ENCODE data around the gene PTPRK.
"Not testable (repeated sequence)": the region's sequence is repeated elsewhere in the genome, so short reads cannot be mapped to it uniquely, and the experiment has no call there.

Gene PTPRK

DNA sequence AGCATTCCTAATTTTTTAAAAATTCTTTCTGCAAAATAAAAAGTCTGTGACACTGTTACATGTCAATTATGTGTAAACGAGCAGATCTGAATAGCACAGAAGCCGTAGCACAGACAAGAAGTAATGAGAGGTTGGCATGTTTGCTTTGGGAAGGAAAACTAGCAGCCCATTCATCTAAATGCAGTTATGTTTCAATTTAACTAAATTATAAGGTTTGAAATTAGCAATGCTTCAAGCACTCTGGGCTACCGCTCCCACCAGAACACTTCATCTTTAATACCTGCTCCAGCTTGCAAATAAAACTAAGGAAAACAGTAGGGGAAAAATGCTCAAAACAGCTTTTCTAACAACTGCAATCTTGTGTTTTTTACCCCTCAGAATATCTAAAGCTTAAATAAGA lies 73.9 kb downstream of the PTPRK start:
- Histone ChIP-seq H3K36me3 (ENCODE audit: control insufficient read depth, insufficient read depth, low read length) (no peaks in the 10 kb centered on the region), H4K8ac (ENCODE audit: low read depth, low read length) (no peak overlapping the region), H3K27ac (ENCODE audit: low read depth, low read length) (no peak overlapping the region), H3K4me3 (ENCODE audit: low read length) (no peak overlapping the region), H4K5ac (ENCODE audit: low read length) (no peak overlapping the region), H3K4me2 (ENCODE audit: low read length) (no peak overlapping the region), H2BK15ac (replicated peaks; ENCODE audit: low read depth) (no peak overlapping the region), H3K9ac (ENCODE audit: low read length) (no peak overlapping the region), H3K18ac (ENCODE audit: low read length) (no peak overlapping the region), H2BK120ac (ENCODE audit: low read depth, low read length) (no peak overlapping the region), H3K79me2 (ENCODE audit: control insufficient read depth, insufficient read depth, low read length) (no peaks in the 10 kb centered on the region), H3K4me1 (ENCODE audit: control insufficient read depth, low read depth, low read length) (no peaks in the 10 kb centered on the region), H3K4ac (ENCODE audit: low read depth, low read length) (no peak overlapping the region), H3K79me1 (ENCODE audit: low read length) (peaks cover 4% of the 10 kb centered on the region), H3K23ac (ENCODE audit: low read length) (no peak overlapping the region), H2BK5ac (ENCODE audit: low read length) (no peak overlapping the region), H3K27me3 (ENCODE audit: insufficient read depth, low read length, poor library complexity) (no peaks in the 10 kb centered on the region), H3K56ac (ENCODE audit: low read length) (no peak overlapping the region), H2AK5ac (ENCODE audit: low read length) (no peak overlapping the region)
- DNase-seq, result no peak
- WGBS (ENCODE audit: extremely low coverage, insufficient coverage, low lambda C conversion rate), result no CpG with 5 or more reads among the region's 3 CpGs

DNA sequence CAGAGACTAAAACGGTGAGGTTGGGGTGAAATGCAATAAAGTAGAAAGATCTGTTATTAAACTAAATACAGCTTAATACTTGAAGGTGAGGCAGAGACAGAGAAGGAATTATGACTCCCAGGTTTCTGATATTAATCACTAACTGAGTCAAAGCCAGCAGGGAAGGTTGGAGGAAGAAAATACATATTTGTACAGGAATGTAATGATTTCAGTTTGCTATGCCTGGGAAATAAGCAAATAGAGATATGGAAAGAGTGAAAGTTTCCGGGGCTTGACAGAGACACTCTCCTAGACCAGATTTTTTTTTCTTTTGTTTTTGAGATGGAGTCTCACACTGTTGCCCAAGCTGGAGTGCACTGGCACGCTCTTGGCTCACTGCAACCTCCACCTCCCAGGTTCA lies 76.8 kb downstream of the PTPRK start:
- no peak overlapping the region for H3K4ac ChIP-seq (ENCODE audit: low read depth, low read length)
- H3K79me1 ChIP-seq (ENCODE audit: low read length), result peaks cover 1% of the 10 kb centered on the region
- H3K23ac ChIP-seq (ENCODE audit: low read length), result no peak overlapping the region
- H2BK15ac ChIP-seq (replicated peaks; ENCODE audit: low read depth), result no peak overlapping the region
- no peaks in the 10 kb centered on the region for H3K79me2 ChIP-seq (ENCODE audit: control insufficient read depth, insufficient read depth, low read length)
- no peak overlapping the region for H3K56ac ChIP-seq (ENCODE audit: low read length)
- no peak for DNase-seq
- H4K5ac ChIP-seq (ENCODE audit: low read length), result no peak overlapping the region
- H2BK5ac ChIP-seq (ENCODE audit: low read length), result no peak overlapping the region
- no peak overlapping the region for H3K4me2 ChIP-seq (ENCODE audit: low read length)
- no peak overlapping the region for H3K27ac ChIP-seq (ENCODE audit: low read depth, low read length)
- H4K8ac ChIP-seq (ENCODE audit: low read depth, low read length), result no peak overlapping the region
- no peak overlapping the region for H2BK120ac ChIP-seq (ENCODE audit: low read depth, low read length)
- H3K4me1 ChIP-seq (ENCODE audit: control insufficient read depth, low read depth, low read length), result peaks cover 3% of the 10 kb centered on the region
- no peaks in the 10 kb centered on the region for H3K27me3 ChIP-seq (ENCODE audit: insufficient read depth, low read length, poor library complexity)
- H3K4me3 ChIP-seq (ENCODE audit: low read length), result no peak overlapping the region
- no peak overlapping the region for H3K18ac ChIP-seq (ENCODE audit: low read length)
- no peak overlapping the region for H3K9ac ChIP-seq (ENCODE audit: low read length)
- H2AK5ac ChIP-seq (ENCODE audit: low read length), result no peak overlapping the region
- no peaks in the 10 kb centered on the region for H3K36me3 ChIP-seq (ENCODE audit: control insufficient read depth, insufficient read depth, low read length)
- no CpG with 5 or more reads among the region's 3 CpGs for WGBS (ENCODE audit: extremely low coverage, insufficient coverage, low lambda C conversion rate)

DNA sequence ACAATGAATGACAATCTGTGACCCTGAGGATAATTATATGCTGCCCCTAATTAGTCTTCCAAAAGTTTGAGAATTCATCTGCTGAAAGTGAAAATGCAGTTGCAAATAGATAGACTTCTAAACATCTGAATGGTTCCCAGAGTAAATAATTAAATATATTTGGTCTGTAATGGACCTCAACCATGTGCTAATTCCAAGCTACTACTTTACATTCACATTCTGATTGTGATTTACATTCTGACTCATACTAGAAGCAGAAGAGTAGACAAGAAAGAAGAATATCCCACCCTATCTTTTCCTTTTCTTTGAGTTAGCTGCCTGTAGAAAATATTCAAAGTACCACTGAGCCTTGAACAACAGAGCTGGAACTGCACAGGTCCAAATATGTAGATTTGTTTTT lies 80.8 kb downstream of the PTPRK start:
- Histone ChIP-seq H3K4me3 (ENCODE audit: low read length) (no peak overlapping the region), H3K9ac (ENCODE audit: low read length) (no peak overlapping the region), H3K27ac (ENCODE audit: low read depth, low read length) (no peak overlapping the region), H3K4me1 (ENCODE audit: control insufficient read depth, low read depth, low read length) (peaks cover 3% of the 10 kb centered on the region), H3K27me3 (ENCODE audit: insufficient read depth, low read length, poor library complexity) (no peaks in the 10 kb centered on the region), H3K79me2 (ENCODE audit: control insufficient read depth, insufficient read depth, low read length) (no peaks in the 10 kb centered on the region), H2BK15ac (replicated peaks; ENCODE audit: low read depth) (no peak overlapping the region), H3K36me3 (ENCODE audit: control insufficient read depth, insufficient read depth, low read length) (no peaks in the 10 kb centered on the region), H4K5ac (ENCODE audit: low read length) (no peak overlapping the region), H2BK120ac (ENCODE audit: low read depth, low read length) (no peak overlapping the region), H3K18ac (ENCODE audit: low read length) (no peak overlapping the region), H3K4me2 (ENCODE audit: low read length) (no peak overlapping the region), H3K4ac (ENCODE audit: low read depth, low read length) (no peak overlapping the region), H4K8ac (ENCODE audit: low read depth, low read length) (no peak overlapping the region), H3K79me1 (ENCODE audit: low read length) (peaks cover 3% of the 10 kb centered on the region), H3K56ac (ENCODE audit: low read length) (no peak overlapping the region), H2BK5ac (ENCODE audit: low read length) (no peak overlapping the region), H2AK5ac (ENCODE audit: low read length) (no peak overlapping the region), H3K23ac (ENCODE audit: low read length) (no peak overlapping the region)
- DNase-seq, result no peak

DNA sequence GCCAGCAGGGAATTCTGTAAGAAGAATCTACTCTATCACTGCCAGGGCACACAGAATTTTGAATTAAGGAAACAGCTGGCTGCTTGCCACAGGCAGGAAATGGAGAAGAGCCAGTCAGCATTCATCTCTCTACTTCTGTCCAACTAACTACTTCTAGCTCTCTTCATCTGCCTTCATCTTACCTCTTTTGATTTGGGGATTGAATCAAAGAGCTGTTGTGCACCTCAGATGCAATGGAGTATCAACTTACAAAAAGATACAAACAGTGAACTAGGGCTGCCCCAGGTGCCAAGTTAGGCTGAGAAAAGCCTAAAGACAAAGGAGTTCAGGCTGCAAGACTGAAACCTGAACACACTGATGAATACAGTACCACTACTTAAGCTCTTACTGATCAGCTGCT lies 82.0 kb downstream of the PTPRK start:
- Histone ChIP-seq H3K27me3 (ENCODE audit: insufficient read depth, low read length, poor library complexity) (no peaks in the 10 kb centered on the region), H3K79me1 (ENCODE audit: low read length) (peaks cover 3% of the 10 kb centered on the region), H3K18ac (ENCODE audit: low read length) (no peak overlapping the region), H2BK120ac (ENCODE audit: low read depth, low read length) (no peak overlapping the region), H2AK5ac (ENCODE audit: low read length) (no peak overlapping the region), H4K5ac (ENCODE audit: low read length) (no peak overlapping the region), H3K23ac (ENCODE audit: low read length) (no peak overlapping the region), H3K36me3 (ENCODE audit: control insufficient read depth, insufficient read depth, low read length) (no peaks in the 10 kb centered on the region), H3K56ac (ENCODE audit: low read length) (no peak overlapping the region), H3K27ac (ENCODE audit: low read depth, low read length) (no peak overlapping the region), H2BK15ac (replicated peaks; ENCODE audit: low read depth) (no peak overlapping the region), H3K4me3 (ENCODE audit: low read length) (no peak overlapping the region), H3K4me2 (ENCODE audit: low read length) (no peak overlapping the region), H3K79me2 (ENCODE audit: control insufficient read depth, insufficient read depth, low read length) (no peaks in the 10 kb centered on the region), H3K4ac (ENCODE audit: low read depth, low read length) (no peak overlapping the region), H3K4me1 (ENCODE audit: control insufficient read depth, low read depth, low read length) (peaks cover 3% of the 10 kb centered on the region), H3K9ac (ENCODE audit: low read length) (no peak overlapping the region), H4K8ac (ENCODE audit: low read depth, low read length) (no peak overlapping the region), H2BK5ac (ENCODE audit: low read length) (no peak overlapping the region)
- DNase-seq, result no peak

DNA sequence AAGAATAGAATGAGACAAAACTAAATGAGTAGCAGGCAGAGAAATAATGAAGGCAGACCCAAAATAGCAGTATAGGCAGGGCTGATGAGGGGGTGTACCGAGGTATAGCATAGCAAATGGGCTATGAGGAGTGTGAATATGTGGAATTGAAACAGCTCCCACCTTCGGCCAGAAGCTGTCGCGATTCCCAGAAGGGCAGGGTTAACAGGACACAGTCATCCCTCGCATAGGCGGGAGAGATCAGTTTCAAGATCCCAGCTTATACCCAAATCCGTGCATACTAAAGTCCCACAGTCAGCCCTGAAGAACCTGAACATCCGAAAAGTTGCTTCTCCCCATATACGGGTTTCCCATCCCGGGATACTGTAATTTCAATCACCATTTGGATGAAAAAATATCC lies 82.7 kb downstream of the PTPRK start:
- no peak overlapping the region for H3K4me2 ChIP-seq (ENCODE audit: low read length)
- no peak overlapping the region for H3K4me3 ChIP-seq (ENCODE audit: low read length)
- peaks cover 3% of the 10 kb centered on the region for H3K4me1 ChIP-seq (ENCODE audit: control insufficient read depth, low read depth, low read length)
- no peaks in the 10 kb centered on the region for H3K27me3 ChIP-seq (ENCODE audit: insufficient read depth, low read length, poor library complexity)
- no peak overlapping the region for H2BK5ac ChIP-seq (ENCODE audit: low read length)
- H3K36me3 ChIP-seq (ENCODE audit: control insufficient read depth, insufficient read depth, low read length), result no peaks in the 10 kb centered on the region
- H2BK15ac ChIP-seq (replicated peaks; ENCODE audit: low read depth), result no peak overlapping the region
- H3K79me2 ChIP-seq (ENCODE audit: control insufficient read depth, insufficient read depth, low read length), result no peaks in the 10 kb centered on the region
- H3K23ac ChIP-seq (ENCODE audit: low read length), result no peak overlapping the region
- no peak overlapping the region for H2BK120ac ChIP-seq (ENCODE audit: low read depth, low read length)
- no peak overlapping the region for H3K27ac ChIP-seq (ENCODE audit: low read depth, low read length)
- H3K79me1 ChIP-seq (ENCODE audit: low read length), result peaks cover 3% of the 10 kb centered on the region
- no peak for DNase-seq
- H3K4ac ChIP-seq (ENCODE audit: low read depth, low read length), result no peak overlapping the region
- H3K56ac ChIP-seq (ENCODE audit: low read length), result no peak overlapping the region
- H2AK5ac ChIP-seq (ENCODE audit: low read length), result no peak overlapping the region
- no peak overlapping the region for H4K5ac ChIP-seq (ENCODE audit: low read length)
- no CpG with 5 or more reads among the region's 10 CpGs for WGBS (ENCODE audit: extremely low coverage, insufficient coverage, low lambda C conversion rate)
- H4K8ac ChIP-seq (ENCODE audit: low read depth, low read length), result no peak overlapping the region
- H3K18ac ChIP-seq (ENCODE audit: low read length), result no peak overlapping the region
- H3K9ac ChIP-seq (ENCODE audit: low read length), result no peak overlapping the region

DNA sequence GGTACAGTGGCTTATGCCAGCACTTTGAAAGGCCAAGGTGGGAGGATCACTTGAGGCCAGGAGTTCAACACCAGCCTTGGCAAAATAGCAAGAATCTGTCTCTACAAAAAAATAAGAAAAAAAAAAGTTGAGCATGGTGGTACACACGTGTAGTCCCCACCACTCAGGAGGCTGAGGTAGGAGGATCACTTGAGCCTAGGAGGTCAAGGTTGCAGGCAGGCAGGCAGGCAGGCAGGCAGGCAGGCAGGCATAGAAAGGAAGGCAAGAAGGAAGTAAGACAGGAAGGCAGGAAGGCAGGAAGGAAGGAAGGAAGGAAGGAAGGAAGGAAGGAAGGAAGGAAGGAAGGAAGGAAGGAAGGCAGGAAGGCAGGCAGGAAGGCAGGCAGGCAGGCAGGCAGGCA lies 85.6 kb downstream of the PTPRK start:
- not testable (repeated sequence) for H4K8ac ChIP-seq (ENCODE audit: low read depth, low read length); H4K5ac ChIP-seq (ENCODE audit: low read length); H3K27me3 ChIP-seq (ENCODE audit: insufficient read depth, low read length, poor library complexity); H3K27ac ChIP-seq (ENCODE audit: low read depth, low read length); H2BK5ac ChIP-seq (ENCODE audit: low read length); H3K79me1 ChIP-seq (ENCODE audit: low read length); H3K4ac ChIP-seq (ENCODE audit: low read depth, low read length); H2BK15ac ChIP-seq (replicated peaks; ENCODE audit: low read depth); H3K4me1 ChIP-seq (ENCODE audit: control insufficient read depth, low read depth, low read length); H3K9ac ChIP-seq (ENCODE audit: low read length); H3K4me2 ChIP-seq (ENCODE audit: low read length); H3K23ac ChIP-seq (ENCODE audit: low read length); H3K4me3 ChIP-seq (ENCODE audit: low read length); H2BK120ac ChIP-seq (ENCODE audit: low read depth, low read length); H3K56ac ChIP-seq (ENCODE audit: low read length); H3K18ac ChIP-seq (ENCODE audit: low read length); H3K79me2 ChIP-seq (ENCODE audit: control insufficient read depth, insufficient read depth, low read length); DNase-seq; H2AK5ac ChIP-seq (ENCODE audit: low read length); H3K36me3 ChIP-seq (ENCODE audit: control insufficient read depth, insufficient read depth, low read length)
- no CpG with 5 or more reads among the region's 1 CpG for WGBS (ENCODE audit: extremely low coverage, insufficient coverage, low lambda C conversion rate)

Measured in mesendoderm (in vitro differentiated cells).